Measurements from ENCODE around the gene PCSK6.

DNA sequence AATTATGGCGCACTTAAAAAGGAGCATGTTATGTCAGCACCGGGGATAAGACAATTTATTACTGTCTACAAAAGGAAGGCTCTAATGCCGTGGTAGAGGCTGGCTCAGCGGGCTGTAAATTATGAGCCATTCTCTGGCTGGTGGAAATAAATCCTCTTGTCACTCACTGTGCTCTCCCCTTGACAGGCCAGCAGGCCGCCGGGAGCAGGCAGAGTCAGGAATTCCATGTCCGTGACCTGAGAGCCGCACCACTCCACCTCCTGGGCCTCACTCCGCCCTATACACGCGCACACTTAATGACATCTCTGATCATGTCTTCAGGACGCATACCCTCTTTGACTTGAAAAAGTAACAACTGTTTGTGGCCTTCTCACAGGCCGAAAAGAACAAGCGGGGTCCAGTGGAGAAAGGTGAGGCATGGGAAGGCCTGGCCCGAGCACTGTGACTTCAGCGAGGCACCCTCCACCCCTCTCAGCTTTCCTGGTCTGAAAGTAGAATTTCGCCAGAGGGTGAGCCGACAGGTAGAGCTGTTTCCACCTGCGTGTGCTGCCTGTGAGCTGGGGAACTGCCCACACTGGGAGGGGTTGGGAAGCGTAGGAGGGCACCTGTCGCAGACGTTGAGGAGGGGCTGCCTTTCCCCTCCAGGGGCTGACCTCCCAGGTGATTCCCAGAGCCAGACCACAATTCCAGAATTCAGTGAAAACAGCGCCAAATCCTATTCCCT is 13.2 kb upstream of the PCSK6 start:
- TF ChIP-seq, protein P1, sequence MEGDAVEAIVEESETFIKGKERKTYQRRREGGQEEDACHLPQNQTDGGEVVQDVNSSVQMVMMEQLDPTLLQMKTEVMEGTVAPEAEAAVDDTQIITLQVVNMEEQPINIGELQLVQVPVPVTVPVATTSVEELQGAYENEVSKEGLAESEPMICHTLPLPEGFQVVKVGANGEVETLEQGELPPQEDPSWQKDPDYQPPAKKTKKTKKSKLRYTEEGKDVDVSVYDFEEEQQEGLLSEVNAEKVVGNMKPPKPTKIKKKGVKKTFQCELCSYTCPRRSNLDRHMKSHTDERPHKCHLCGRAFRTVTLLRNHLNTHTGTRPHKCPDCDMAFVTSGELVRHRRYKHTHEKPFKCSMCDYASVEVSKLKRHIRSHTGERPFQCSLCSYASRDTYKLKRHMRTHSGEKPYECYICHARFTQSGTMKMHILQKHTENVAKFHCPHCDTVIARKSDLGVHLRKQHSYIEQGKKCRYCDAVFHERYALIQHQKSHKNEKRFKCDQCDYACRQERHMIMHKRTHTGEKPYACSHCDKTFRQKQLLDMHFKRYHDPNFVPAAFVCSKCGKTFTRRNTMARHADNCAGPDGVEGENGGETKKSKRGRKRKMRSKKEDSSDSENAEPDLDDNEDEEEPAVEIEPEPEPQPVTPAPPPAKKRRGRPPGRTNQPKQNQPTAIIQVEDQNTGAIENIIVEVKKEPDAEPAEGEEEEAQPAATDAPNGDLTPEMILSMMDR (IDR thresholded peaks at IDR 0.05), result no peak
- no peak for TF ChIP-seq POLR2A (IDR thresholded peaks at IDR 0.05)

All from uterus (tissue), 2 donors.